ENCODE results near the gene HOXB3. TPM values are rescaled to one million over a fixed set of nuclear protein-coding genes. Genes with fewer than 3 reads are reported as not detected.

Gene HOXB3
- polyA plus RNA-seq, 1 of the 3 experiments (the other 2 are of a cell fraction), result 0.46 TPM

- 11% methylated on average over 7 of the region's 7 CpGs for WGBS (ENCODE audit: low lambda C conversion rate)
- Histone ChIP-seq H3K9me2 (no peaks in the 10 kb centered on the region), H3K27me3 (ENCODE audit: insufficient read depth) (peaks cover 94% of the 10 kb centered on the region), H3K27ac (ENCODE audit: low read depth in 2 of 2, low read length in 1 of 2) (no peak overlapping the region), H3K4me2 (no peak overlapping the region), H2AFZ (ENCODE audit: low read depth) (no peak overlapping the region), H4K20me1 (ENCODE audit: insufficient read depth) (peaks cover 4% of the 10 kb centered on the region; the same call in 1 of the 2 replicates), H3F3A (replicated peaks; ENCODE audit: insufficient read depth) (no peaks in the 10 kb centered on the region), H3K79me2 (ENCODE audit: insufficient read depth) (no peaks in the 10 kb centered on the region), H3K4me3 (ENCODE audit: low read depth in 2 of 2, low read length in 1 of 2) (no peak overlapping the region), H3K9ac (no peak overlapping the region), H3K9me3 (no peaks in the 10 kb centered on the region), H3K36me3 (replicated peaks in 1 of 2; ENCODE audit: control insufficient read depth in 1 of 2, insufficient read depth in 2 of 2, low read length in 1 of 2) (no peaks in the 10 kb centered on the region), H3K4me1 (ENCODE audit: control insufficient read depth in 1 of 2, insufficient read depth in 2 of 2, low read depth in 1 of 2, low read length in 1 of 2) (no peaks in the 10 kb centered on the region; a peak in 1 of 4 replicates)
- CTCF ChIA-PET, result interaction anchor here (1.0 to 1.6 kb wide), 4 partner anchors 18 to 240 kb away, joined by 3 to 6 read pairs (median 4); no protein-coding TSS in a partner anchor
- POLR2A ChIA-PET, result no interaction called here
- TF ChIP-seq POLR2AphosphoS5 (IDR thresholded peaks at IDR 0.05; ENCODE audit: low read depth, low read length), result no peak
- TF ChIP-seq PBX3 (IDR thresholded peaks at IDR 0.05), result no peak
- no peak for TF ChIP-seq JUND (IDR thresholded peaks at IDR 0.05)
- no peak for TF ChIP-seq TEAD4 (IDR thresholded peaks at IDR 0.05; ENCODE audit: borderline replicate concordance, insufficient read depth)
- no peak for TF ChIP-seq MAX (IDR thresholded peaks at IDR 0.05; ENCODE audit: low read depth)
- no peak for TF ChIP-seq SMC3 (IDR thresholded peaks at IDR 0.05; ENCODE audit: low read depth, low read length)
- TF ChIP-seq SIN3A (IDR thresholded peaks at IDR 0.05; ENCODE audit: borderline replicate concordance, low read depth, low read length), result no peak
- TF ChIP-seq USF1 (IDR thresholded peaks at IDR 0.05; ENCODE audit: borderline replicate concordance, low read depth), result no peak
- no peak for TF ChIP-seq MXI1 (IDR thresholded peaks at IDR 0.05; ENCODE audit: low read depth, low read length)
- no peak for TF ChIP-seq ZBTB33 (IDR thresholded peaks at IDR 0.05; ENCODE audit: borderline replicate concordance, low read depth)
- TF ChIP-seq YY1 (IDR thresholded peaks at IDR 0.05; ENCODE audit: low read depth), result no peak
- TF ChIP-seq REST (IDR thresholded peaks at IDR 0.05; ENCODE audit: low read depth, low read length), result no peak
- TF ChIP-seq FOSL2 (IDR thresholded peaks at IDR 0.05; ENCODE audit: borderline replicate concordance, low read depth), result no peak
- no peak for TF ChIP-seq MEF2A (IDR thresholded peaks at IDR 0.05; ENCODE audit: borderline replicate concordance, low read depth)
- no peak for TF ChIP-seq EZH2phosphoT487 (IDR thresholded peaks at IDR 0.05; ENCODE audit: borderline replicate concordance, low read depth)
- no peak for TF ChIP-seq GABPA (IDR thresholded peaks at IDR 0.05; ENCODE audit: low read depth)
- TF ChIP-seq IRF3 (IDR thresholded peaks at IDR 0.05; ENCODE audit: low read depth, low read length), result no peak
- no peak for TF ChIP-seq ELF1 (IDR thresholded peaks at IDR 0.05)
- no peak for DNase-seq
Measured at GRCh38 chr17:48575066-48575582, 14.9 kb downstream of the HOXB3 start.
